HCT116 (cell line): ENCODE data around the gene TARBP1. TPM values are rescaled to one million over a fixed set of nuclear protein-coding genes. Genes with fewer than 3 reads are reported as not detected.
A peak's percentile ranks its signal among the peaks of the same experiment; 100 is the strongest.

ENCODE experiments used
- ATAC-seq: fragments of 200-7000 bp; cut with Tn5 transposase; 2 replicates; pipeline ENCODE4 v1.9.1; 2020; ENCODE audit warnings: mild to moderate bottlenecking, moderate library complexity
- BruUV-seq: library from RNA; stranded (reverse); fragments of 400-500 nt; replicated peaks from 2 replicates; lab custom pipeline; 2021; lab: Mats Ljungman, UMichigan
- CTCF ChIA-PET: fragments of 300-600 bp; sonication (Branson Sonifier 250); formaldehyde crosslinking; loops from one replicate; lab custom pipeline; 2021; ENCODE audit warnings: antibody characterized with exemption; lab: Charles Lee
- POLR2A ChIA-PET: fragments of 300-600, 350-600 bp; sonication (Branson Sonifier 250); formaldehyde crosslinking; loops from one replicate; lab custom pipeline; 2021; ENCODE audit warnings: antibody characterized with exemption; lab: Charles Lee
- RAD21 ChIA-PET, 2 experiments: fragments of 300-600 bp; sonication (Branson Sonifier 250); formaldehyde crosslinking; loops; one replicate each; lab custom pipeline; 2023; ENCODE audit warnings: low total read pairs in 2 of 2; ENCODE audit not compliant: uncharacterized antibody in 2 of 2, unreplicated experiment in 2 of 2, low non-redundant PET in 1 of 2; lab: Charles Lee
- DNase-seq: peaks from one replicate; pipeline ENCODE4 v3.0.0-alpha.2; 2010; ENCODE audit warnings: low read depth, low spot score
- H2AFZ ChIP-seq: fragments of 200-600 bp; shearing (Covaris generic), sonication (generic); 2 replicates; pipeline ENCODE4 v1.6.1; 2017; ENCODE audit warnings: low read depth, mixed run types, mixed read lengths, antibody characterized with exemption, low read length; ENCODE audit not compliant: poor library complexity, severe bottlenecking
- H3K27ac ChIP-seq: 2 replicates; pipeline ENCODE4 v1.5.1; 2012; ENCODE audit warnings: low read depth, low read length
- H3K27me3 ChIP-seq: fragments of 200-600 bp; sonication (generic); 2 replicates; pipeline ENCODE4 v1.6.1; 2016; ENCODE audit warnings: mixed run types, low read length, mixed read lengths; ENCODE audit not compliant: insufficient read depth
- H3K36me3 ChIP-seq, 2 experiments: fragments of 200-500 bp in 1 of 2; fragments of 200-600 bp in 1 of 2; sonication (Bioruptor generic) in 1 of 2; sonication (generic) in 1 of 2; 2 replicates each; pipeline versions ENCODE4 v1.5.1 to v1.6.1; 2014 to 2016; ENCODE audit warnings: low read length in 2 of 2, inconsistent platforms in 1 of 2, mixed read lengths in 1 of 2, mixed run types in 1 of 2; ENCODE audit not compliant: insufficient read depth in 2 of 2, control insufficient read depth in 1 of 2
- H3K4me1 ChIP-seq, 2 experiments: fragments of 200-600 bp in 1 of 2; sonication (generic) in 1 of 2; 2 replicates each; pipeline versions ENCODE4 v1.5.1 to v1.6.1; 2012 to 2017; ENCODE audit warnings: low read length in 2 of 2, inconsistent platforms in 1 of 2, mild to moderate bottlenecking in 1 of 2, mixed read lengths in 1 of 2, mixed run types in 1 of 2, moderate library complexity in 1 of 2; ENCODE audit not compliant: insufficient read depth in 2 of 2, control insufficient read depth in 1 of 2
- H3K4me2 ChIP-seq: fragments of 200-600 bp; sonication (generic); 2 replicates; pipeline ENCODE4 v1.6.1; 2017; ENCODE audit warnings: mixed run types, low read length, mixed read lengths
- H3K4me3 ChIP-seq, 2 experiments: fragments of 200-600 bp in 1 of 2; sonication (generic) in 1 of 2; replicated peaks in 1 of 2; 2 replicates each; pipeline ENCODE4 v1.5.1; 2011 to 2016; ENCODE audit warnings: low read length in 2 of 2, control low read depth in 1 of 2, low read depth in 1 of 2, mild to moderate bottlenecking in 1 of 2, mixed read lengths in 1 of 2, mixed run types in 1 of 2
- H3K79me2 ChIP-seq: fragments of 200-600 bp; sonication (generic); 2 replicates; pipeline ENCODE4 v1.6.1; 2017; ENCODE audit warnings: mild to moderate bottlenecking, mixed run types, low read length, moderate library complexity, mixed read lengths; ENCODE audit not compliant: insufficient read depth
- H3K9ac ChIP-seq: fragments of 200-600 bp; sonication (generic); 2 replicates; pipeline ENCODE4 v1.6.1; 2016; ENCODE audit warnings: low read length, mixed read lengths
- H3K9me2 ChIP-seq: fragments of 200-600 bp; sonication (generic), shearing (Covaris generic); 2 replicates; pipeline ENCODE4 v1.6.1; 2017; ENCODE audit warnings: mixed run types, mild to moderate bottlenecking, moderate library complexity; ENCODE audit not compliant: insufficient read depth
- H3K9me3 ChIP-seq, 2 experiments: fragments of 200-500 bp in 1 of 2; fragments of 200-600 bp in 1 of 2; sonication (Bioruptor generic) in 1 of 2; sonication (generic) in 1 of 2; 2 replicates each; pipeline ENCODE4 v1.6.1; 2014 to 2017; ENCODE audit warnings: low read length in 2 of 2, mixed read lengths in 2 of 2, inconsistent platforms in 1 of 2, low read depth in 1 of 2, mild to moderate bottlenecking in 1 of 2, mixed run types in 1 of 2, moderate library complexity in 1 of 2; ENCODE audit not compliant: control insufficient read depth in 1 of 2, insufficient read depth in 1 of 2
- H4K20me1 ChIP-seq: fragments of 200-600 bp; sonication (generic), shearing (Covaris generic); 2 replicates; pipeline ENCODE4 v1.6.1; 2017; ENCODE audit warnings: mixed run types, mild to moderate bottlenecking, moderate library complexity; ENCODE audit not compliant: insufficient read depth
- CEBPB ChIP-seq: IDR thresholded peaks from 2 replicates; pipeline ENCODE4 v1.6.1; 2012; ENCODE audit warnings: low read depth
- ELF1 ChIP-seq: IDR thresholded peaks from 2 replicates; pipeline ENCODE4 v1.6.1; 2012; ENCODE audit warnings: low read depth, borderline replicate concordance
- EZH2phosphoT487 ChIP-seq: fragments of 200-600 bp; IDR thresholded peaks from 2 replicates; pipeline ENCODE4 v1.6.1; 2018; ENCODE audit warnings: antibody characterized with exemption, borderline replicate concordance
- FOSL1 ChIP-seq: IDR thresholded peaks from 2 replicates; pipeline ENCODE4 v1.6.1; 2012; ENCODE audit warnings: low read depth
- JUND ChIP-seq: IDR thresholded peaks from 2 replicates; pipeline ENCODE4 v1.6.1; 2012
- MAX ChIP-seq: IDR thresholded peaks from 2 replicates; pipeline ENCODE4 v1.6.1; 2012
- POLR2A ChIP-seq: IDR thresholded peaks from 2 replicates; pipeline ENCODE4 v1.7.0; 2011; ENCODE audit warnings: borderline replicate concordance; ENCODE audit not compliant: insufficient read depth, insufficient read length; ENCODE audit errors: extremely low read depth
- POLR2AphosphoS5 ChIP-seq: IDR thresholded peaks from 2 replicates; pipeline ENCODE4 v1.6.1; 2011; ENCODE audit warnings: mild to moderate bottlenecking, low read depth, low read length, moderate library complexity
- SIN3A ChIP-seq: IDR thresholded peaks from 2 replicates; pipeline ENCODE4 v1.6.1; 2012; ENCODE audit warnings: low read depth
- ZFX ChIP-seq: fragments of 450-650 bp; IDR thresholded peaks from 2 replicates; pipeline ENCODE4 v1.6.1; 2017
- intact Hi-C: fragments of 100-400 bp; cut with micrococcal nuclease; formaldehyde crosslinking; loops from 2 replicates; pipeline ENCODE4 v1.10.0; 2022
- total RNA-seq: library from RNA; stranded (reverse); gene quantifications from one replicate; pipeline ENCODE4 v1.2.1, GENCODE V29; 2021; ENCODE audit not compliant: unreplicated experiment

The TARBP1 gene
- total RNA-seq, 1 experiment from 2014 or later = 17.2 TPM

GRCh38 chr1:234478152-234478480 is 863 bp downstream of the TARBP1 start:
- peaks cover 3 to 18% of the 10 kb centered on the region in 2 experiments; a peak in 3 of 4 replicates for H3K4me1 ChIP-seq
- H3K9me2 ChIP-seq = no peaks in the 10 kb centered on the region
- peaks cover 13% of the 10 kb centered on the region for H3K27me3 ChIP-seq
- H3K4me2 ChIP-seq = peak overlapping the region; percentile 97
- ATAC-seq = peak; percentile 81
- H3K9me3 ChIP-seq = no peaks in the 10 kb centered on the region
- DNase-seq = no peak
- H4K20me1 ChIP-seq = no peaks in the 10 kb centered on the region
- H3K9ac ChIP-seq = peak overlapping the region; percentile 63
- ChIA-PET CTCF (interaction anchor here (1.0 kb wide), 1 partner anchor 9 kb away, joined by 3 read pairs; no protein-coding TSS in a partner anchor), POLR2A (no interaction called here), RAD21 (no interaction called here)
- H3K79me2 ChIP-seq = 0 out of 2 replicates have a peak, but pooled peaks cover 2% of the 10 kb centered on the region
- TF ChIP-seq POLR2A = peak; percentile 43
- TF ChIP-seq FOSL1 = no peak
- TF ChIP-seq MAX = 0 out of 2 replicates have a peak, but pooled peaks have one; percentile 11
- TF ChIP-seq POLR2AphosphoS5 = peak; percentile 71
- intact Hi-C loops = no loop called here
- H3K27ac ChIP-seq = peak overlapping the region; percentile 86
- peak overlapping the region; percentile 57 to 62 for H3K4me3 ChIP-seq
- peak overlapping the region; percentile 50 for H2AFZ ChIP-seq
- no peaks in the 10 kb centered on the region for H3K36me3 ChIP-seq
- no TSS peak for BruUV-seq

GRCh38 chr1:234477386-234478151 is 1.4 kb downstream of the TARBP1 start:
- Histone ChIP-seq H3K36me3 (no peaks in the 10 kb centered on the region), H3K27me3 (peaks cover 7% of the 10 kb centered on the region; the same call in 1 of the 2 replicates), H2AFZ (peak overlapping the region; percentile 50), H3K9me2 (no peaks in the 10 kb centered on the region), H3K9ac (peak overlapping the region; percentile 63), H3K79me2 (0 out of 2 replicates have a peak, but pooled peaks cover 2% of the 10 kb centered on the region), H4K20me1 (no peaks in the 10 kb centered on the region), H3K4me2 (peak overlapping the region; percentile 97), H3K27ac (peak overlapping the region; percentile 86), H3K4me3 (peak overlapping the region; percentile 57 to 62), H3K9me3 (no peaks in the 10 kb centered on the region), H3K4me1 (peaks cover 3 to 18% of the 10 kb centered on the region in 2 experiments; a peak in 3 of 4 replicates)
- ChIA-PET POLR2A (no interaction called here), CTCF (interaction anchor here (0.6 to 1.0 kb wide), 2 partner anchors 9 to 12 kb away, joined by 3 read pairs; no protein-coding TSS in a partner anchor), RAD21 (no interaction called here)
- DNase-seq (no peak), ATAC-seq (no peak)
- intact Hi-C loops = no loop called here
- TF ChIP-seq ELF1 (no peak), JUND (no peak), EZH2phosphoT487 (no peak), SIN3A (no peak), CEBPB (no peak), ZFX (no peak), MAX (0 out of 2 replicates have a peak, but pooled peaks have one; percentile 0)
- no TSS peak for BruUV-seq
